ENCODE data around the gene CLIC4.

CLIC4 gene

GRCh38 chr1:24861821-24862727 lies 116.8 kb downstream of the CLIC4 start:
- TF ChIP-seq POLR2A (IDR thresholded peaks at IDR 0.05; ENCODE audit: extremely low read depth, insufficient read length) (no peak), MYC (IDR thresholded peaks at IDR 0.05; ENCODE audit: low read depth, low read length) (no peak), MAX (IDR thresholded peaks at IDR 0.05; ENCODE audit: low read depth, low read length) (no peak), CTCF (IDR thresholded peaks at IDR 0.05; ENCODE audit: low read depth, low read length) (no peak)
- no peak overlapping the region for H3K4me3 ChIP-seq (ENCODE audit: low read depth, low read length)
- DNase-seq (ENCODE audit: low read depth): no peak

GRCh38 chr1:24862775-24863483 lies 117.7 kb downstream of the CLIC4 start:
- no peak overlapping the region for H3K4me3 ChIP-seq (ENCODE audit: low read depth, low read length)
- TF ChIP-seq MYC (IDR thresholded peaks at IDR 0.05; ENCODE audit: low read depth, low read length): no peak
- TF ChIP-seq CTCF (IDR thresholded peaks at IDR 0.05; ENCODE audit: low read depth, low read length): no peak
- no peak for TF ChIP-seq MAX (IDR thresholded peaks at IDR 0.05; ENCODE audit: low read depth, low read length)
- no peak for TF ChIP-seq POLR2A (IDR thresholded peaks at IDR 0.05; ENCODE audit: extremely low read depth, insufficient read length)
- no peak for DNase-seq (ENCODE audit: low read depth)

- no peak overlapping the region for H3K4me3 ChIP-seq (ENCODE audit: low read depth, low read length)
- TF ChIP-seq MAX (IDR thresholded peaks at IDR 0.05; ENCODE audit: low read depth, low read length) (peak; percentile 33; the same call in 1 of the 2 replicates), CTCF (IDR thresholded peaks at IDR 0.05; ENCODE audit: low read depth, low read length) (no peak), POLR2A (IDR thresholded peaks at IDR 0.05; ENCODE audit: extremely low read depth, insufficient read length) (no peak), MYC (IDR thresholded peaks at IDR 0.05; ENCODE audit: low read depth, low read length) (peak; percentile 41; the same call in 1 of the 2 replicates)
- peak; percentile 66 for DNase-seq (ENCODE audit: low read depth)
These were observed 119.1 kb downstream of the CLIC4 start for GRCh38 chr1:24864370-24864777.

- no peak for DNase-seq (ENCODE audit: low read depth)
- TF ChIP-seq MAX (IDR thresholded peaks at IDR 0.05; ENCODE audit: low read depth, low read length) (no peak), POLR2A (IDR thresholded peaks at IDR 0.05; ENCODE audit: extremely low read depth, insufficient read length) (no peak), MYC (IDR thresholded peaks at IDR 0.05; ENCODE audit: low read depth, low read length) (no peak), CTCF (IDR thresholded peaks at IDR 0.05; ENCODE audit: low read depth, low read length) (no peak)
- H3K4me3 ChIP-seq (ENCODE audit: low read depth, low read length): no peak overlapping the region
These were observed 119.9 kb downstream of the CLIC4 start for GRCh38 chr1:24865168-24865567.

GRCh38 chr1:24865587-24865986 lies 120.3 kb downstream of the CLIC4 start:
- no peak overlapping the region for H3K4me3 ChIP-seq (ENCODE audit: low read depth, low read length)
- DNase-seq (ENCODE audit: low read depth): no peak
- TF ChIP-seq MYC (IDR thresholded peaks at IDR 0.05; ENCODE audit: low read depth, low read length) (no peak), MAX (IDR thresholded peaks at IDR 0.05; ENCODE audit: low read depth, low read length) (no peak), CTCF (IDR thresholded peaks at IDR 0.05; ENCODE audit: low read depth, low read length) (no peak), POLR2A (IDR thresholded peaks at IDR 0.05; ENCODE audit: extremely low read depth, insufficient read length) (no peak)

Measured in NB4 (cell line).